Sigmoid colon (tissue), 7 donors: ENCODE data around the gene SLC44A1. TPM values are rescaled to one million over a fixed set of nuclear protein-coding genes. Genes with fewer than 3 reads are reported as not detected.

ENCODE experiments used
- polyA plus RNA-seq, 3 donors: library from polyadenylated mRNA; stranded (reverse); fragments of 200-250 nt; gene quantifications; one replicate each; pipeline ENCODE4 v1.2.3, GENCODE V29; 2013
- total RNA-seq, 4 donors: library from RNA; depleted of rRNA; stranded (reverse); fragments of >200 nt; gene quantifications; one replicate each; pipeline ENCODE4 v1.1.0, GENCODE V29; 2016
- donor health status: healthy with polysubstance abuse.
- donor health status: Bipolar disorder and iron deficiency.
- donor health status: healthy.

The SLC44A1 gene
- total and polyA plus RNA-seq, 7 donors, result 11.4 to 35.4 (median 25.2) TPM

Other genes starting within 250 kb of the SLC44A1 start
- gene FSD1L, start 203.4 kb downstream of the SLC44A1 start, total RNA-seq, result 1 to 10 TPM; 3.9 to 6.4 (median 4.7) TPM
- gene FSD1L, start 203.4 kb downstream of the SLC44A1 start, polyA plus RNA-seq, result 1 to 10 TPM; 1.2 to 1.6 (median 1.2) TPM